GM10847 (cell line): Measurements from ENCODE around the gene TBC1D1.

Experiments
- POLR2A ChIP-seq: IDR thresholded peaks from 2 replicates; pipeline ENCODE4 v1.6.1; 2011; ENCODE audit not compliant: insufficient read length; ENCODE audit errors: extremely low read depth

Gene TBC1D1

DNA sequence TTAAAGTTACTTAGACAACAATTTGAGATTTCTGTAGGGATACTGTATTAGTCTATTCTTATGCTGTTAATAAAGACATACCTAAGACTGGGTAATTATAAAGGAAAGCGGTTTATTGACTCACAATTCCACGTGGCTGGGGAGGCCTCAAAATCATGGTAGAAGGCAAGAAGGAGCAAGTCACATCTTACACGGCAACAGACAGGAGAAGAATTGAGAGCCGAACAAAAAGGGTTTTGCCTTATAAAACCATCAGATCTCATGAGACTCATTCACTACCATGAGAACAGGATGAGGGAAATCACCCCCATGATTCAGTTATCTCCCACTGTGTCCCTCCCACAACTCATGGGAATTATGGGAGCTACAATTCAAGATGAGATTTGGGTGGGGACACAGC is 80.3 kb downstream of the TBC1D1 start:
- no peak for TF ChIP-seq POLR2A

- TF ChIP-seq POLR2A = no peak
Measured at GRCh38 chr4:37973441-37973840, 82.6 kb downstream of the TBC1D1 start.

- TF ChIP-seq POLR2A = no peak
Measured at GRCh38 chr4:37976507-37976906, 85.6 kb downstream of the TBC1D1 start.

- TF ChIP-seq POLR2A = no peak
Measured at GRCh38 chr4:37976991-37977470, 86.1 kb downstream of the TBC1D1 start.

- peak; percentile 12 for TF ChIP-seq POLR2A
Measured at GRCh38 chr4:37977471-37978247, 86.8 kb downstream of the TBC1D1 start.

- no peak for TF ChIP-seq POLR2A
Measured at GRCh38 chr4:37978248-37978924, 87.5 kb downstream of the TBC1D1 start.

DNA sequence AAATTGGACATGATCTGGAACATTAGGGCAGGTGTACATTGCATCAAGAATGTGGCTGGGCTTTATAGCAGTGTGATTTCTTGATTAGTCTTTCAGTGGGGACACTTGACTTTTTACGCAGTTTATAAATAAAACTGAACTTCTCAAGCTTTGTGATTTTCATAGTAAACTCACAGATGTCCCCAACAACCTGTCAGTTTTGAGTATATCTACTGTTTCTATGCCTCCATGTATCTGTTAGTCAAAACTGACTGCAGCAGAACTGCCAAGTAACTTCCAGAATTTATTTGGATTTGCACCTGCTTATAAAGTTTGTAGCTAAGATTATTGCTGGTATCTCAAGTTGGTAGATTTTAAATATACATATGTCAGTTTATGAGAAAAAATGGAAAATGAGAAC is 89.4 kb downstream of the TBC1D1 start:
- no peak for TF ChIP-seq POLR2A

GRCh38 chr4:37981425-37981824 is 90.5 kb downstream of the TBC1D1 start:
- TF ChIP-seq POLR2A = no peak

GRCh38 chr4:37981844-37982720 is 91.2 kb downstream of the TBC1D1 start:
- TF ChIP-seq POLR2A = no peak

GRCh38 chr4:37982736-37983135 is 91.9 kb downstream of the TBC1D1 start:
- TF ChIP-seq POLR2A = no peak

DNA sequence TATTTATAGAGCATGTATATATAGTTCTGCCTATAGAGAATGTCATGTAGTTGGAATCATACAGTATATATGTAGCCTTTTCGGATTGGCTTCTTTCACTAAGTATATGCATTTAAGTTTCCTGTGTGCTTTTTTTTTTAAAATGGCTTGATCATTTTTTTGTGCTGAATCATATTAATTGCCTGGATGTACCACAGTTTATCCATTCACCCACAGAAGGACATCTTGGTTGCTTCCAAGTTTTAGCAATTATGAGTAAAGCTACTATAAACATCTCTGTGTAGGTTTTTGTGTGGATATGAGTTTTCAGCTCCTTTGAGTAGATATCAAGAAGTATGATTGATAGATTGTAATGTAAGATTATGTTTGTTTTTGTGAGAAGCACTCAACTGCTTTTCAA is 93.1 kb downstream of the TBC1D1 start:
- no peak for TF ChIP-seq POLR2A

GRCh38 chr4:37985730-37986275 is 94.9 kb downstream of the TBC1D1 start:
- TF ChIP-seq POLR2A = no peak

DNA sequence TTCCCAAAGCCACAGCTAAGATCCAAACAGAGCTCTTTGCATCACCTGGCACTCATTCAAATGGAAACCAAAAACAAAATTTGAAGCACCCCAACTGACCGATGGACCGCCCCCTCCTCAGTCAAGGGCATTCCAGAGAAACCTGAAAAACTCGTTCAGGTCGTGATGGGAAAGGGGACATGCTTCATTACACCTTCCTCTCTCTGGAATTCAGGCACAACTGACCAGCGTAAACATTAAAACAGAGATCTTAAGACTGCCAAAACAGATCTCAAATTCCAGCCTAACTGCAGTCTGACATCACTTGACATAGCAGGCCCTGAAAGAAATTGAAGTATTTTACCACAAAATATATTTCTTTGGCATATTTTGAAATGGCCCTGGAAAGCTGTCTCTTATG is 97.8 kb downstream of the TBC1D1 start:
- no peak for TF ChIP-seq POLR2A

GRCh38 chr4:37989398-37990260 is 98.7 kb downstream of the TBC1D1 start:
- TF ChIP-seq POLR2A = no peak
